HG03045 (cell line): ENCODE results near the gene ZNF800.

ENCODE experiments used
- ATAC-seq: cut with Tn5 transposase; IDR thresholded peaks from one replicate; pipeline ENCODE4 v1.9.1; 2021; ENCODE audit warnings: mild to moderate bottlenecking, moderate library complexity; ENCODE audit not compliant: unreplicated experiment

ZNF800 gene

DNA sequence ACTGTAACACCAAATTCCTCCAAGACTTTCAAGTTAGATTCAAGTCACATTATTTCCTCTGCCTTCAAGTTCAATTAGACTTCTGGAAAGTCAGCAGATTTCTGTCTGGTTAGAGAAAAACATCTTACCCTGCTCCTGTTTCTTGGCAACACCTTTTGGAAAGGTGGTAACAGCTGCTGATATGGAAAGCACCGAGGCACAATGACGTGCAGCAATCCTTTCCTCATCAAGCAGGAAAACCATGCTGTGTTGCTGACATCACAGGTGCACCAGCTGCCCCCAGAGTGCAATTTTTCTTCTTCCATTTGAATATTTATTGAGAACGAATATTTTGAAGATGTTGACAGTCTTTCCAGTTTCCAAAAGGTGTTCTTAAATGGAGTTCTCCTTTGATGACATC is 41.9 kb downstream of the ZNF800 start:
- ATAC-seq, result no peak

DNA sequence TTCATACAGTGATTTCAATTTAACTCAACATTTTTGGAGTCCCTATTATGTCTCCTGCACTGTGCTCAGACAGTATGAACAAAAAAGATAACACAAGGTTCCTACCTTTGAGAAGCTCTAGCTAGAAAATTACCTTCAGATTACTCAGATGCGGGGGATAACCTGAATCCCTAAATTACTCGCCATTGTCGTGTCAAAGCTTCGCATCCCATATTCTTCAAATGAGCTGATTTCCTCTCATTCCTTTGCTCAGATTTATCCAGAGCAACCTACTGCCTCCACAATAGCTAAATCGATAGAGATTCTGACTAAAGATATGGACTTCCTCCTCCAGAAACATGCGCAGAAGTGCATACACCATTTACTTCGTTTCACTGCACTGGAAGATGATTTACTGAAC is 42.6 kb downstream of the ZNF800 start:
- no peak for ATAC-seq

GRCh38 chr7:127348247-127348631 is 44.3 kb downstream of the ZNF800 start:
- no peak for ATAC-seq

DNA sequence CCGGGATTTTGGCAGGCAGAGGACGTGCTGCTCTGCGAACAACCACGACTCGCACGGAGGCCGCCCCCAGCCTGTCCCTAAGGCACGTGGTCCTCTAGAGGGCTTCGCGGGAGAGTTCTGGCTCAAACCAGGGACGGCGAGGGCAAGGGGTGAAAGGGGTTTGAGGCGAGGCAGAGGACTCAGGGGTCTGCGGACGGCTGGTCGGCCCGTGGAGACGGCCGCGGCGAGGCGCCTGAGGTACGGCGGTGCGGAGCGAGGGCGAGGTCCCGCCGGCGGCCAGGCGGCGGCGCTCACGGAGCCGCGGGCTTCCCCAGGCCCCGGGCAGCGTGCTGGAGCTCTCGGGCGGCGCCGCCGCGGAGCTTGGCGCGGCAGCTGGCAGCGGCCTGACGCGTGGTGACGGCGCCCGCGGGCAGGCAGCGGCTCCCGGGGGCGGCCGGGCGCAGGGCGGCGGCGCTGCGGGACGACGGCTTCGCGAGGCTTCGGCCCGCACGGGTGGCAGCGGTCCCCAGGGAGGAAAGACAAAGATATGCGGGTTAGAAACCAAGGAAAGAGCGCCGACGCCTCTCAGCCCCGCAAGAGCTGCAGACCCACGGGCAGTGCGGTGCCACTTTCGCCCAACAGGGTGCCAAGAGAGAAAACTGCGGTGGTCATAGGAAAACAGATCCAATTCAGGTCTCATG is 44.8 kb downstream of the ZNF800 start:
- ATAC-seq, result peak; percentile 97

DNA sequence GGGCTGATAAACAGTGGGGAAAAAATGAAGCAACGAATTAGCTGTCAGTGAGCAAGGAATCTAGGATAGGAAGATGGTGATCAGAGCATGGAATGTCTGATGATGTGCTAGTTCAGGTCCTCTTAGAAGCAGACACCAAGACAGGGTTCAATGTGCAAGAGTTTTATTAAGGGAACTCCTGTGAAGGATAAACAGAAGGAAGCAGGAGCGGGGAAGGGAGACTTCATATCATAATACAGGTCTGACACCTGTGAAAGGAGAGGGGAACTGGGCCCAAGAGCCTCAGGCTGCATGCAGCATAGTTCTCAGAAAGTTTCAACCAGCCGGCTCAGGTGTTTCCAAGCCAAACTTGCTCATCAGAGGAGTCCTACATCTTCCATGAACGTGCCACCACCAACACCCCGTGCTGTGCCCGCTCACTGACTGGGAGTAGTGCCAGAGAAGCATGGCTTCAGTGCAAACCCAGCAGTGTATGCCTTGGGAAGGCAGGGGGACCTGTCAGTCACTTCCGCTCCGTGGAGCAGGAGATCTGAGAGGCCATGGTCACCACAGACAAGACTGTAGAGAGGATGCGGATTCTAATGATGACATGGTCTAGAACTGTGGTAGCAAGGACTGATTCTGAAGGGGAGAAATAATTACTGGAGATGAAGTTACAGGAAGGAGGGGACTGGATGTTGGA is 45.8 kb downstream of the ZNF800 start:
- no peak for ATAC-seq

DNA sequence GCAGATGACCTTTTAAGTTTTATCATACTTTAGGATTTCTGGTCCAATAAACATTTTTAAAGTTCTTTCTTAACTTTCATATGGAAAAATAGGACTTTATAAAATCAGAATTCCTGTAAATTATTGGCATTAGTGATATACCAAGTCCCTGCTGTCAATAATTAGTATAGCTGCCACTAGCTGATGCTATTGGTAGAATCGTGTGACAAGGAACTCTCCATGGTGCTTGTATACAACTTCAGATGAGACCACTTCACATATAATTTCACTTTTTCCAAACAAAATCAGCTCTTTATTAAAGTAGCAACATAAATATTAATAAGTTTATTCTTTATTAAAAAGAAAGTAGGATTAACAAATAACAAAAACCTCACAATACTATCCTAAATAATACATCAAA is 49.9 kb downstream of the ZNF800 start:
- no peak for ATAC-seq

- no peak for ATAC-seq
Measured at GRCh38 chr7:127338122-127338521, 54.4 kb downstream of the ZNF800 start.

GRCh38 chr7:127337581-127337980 is 54.9 kb downstream of the ZNF800 start:
- no peak for ATAC-seq

DNA sequence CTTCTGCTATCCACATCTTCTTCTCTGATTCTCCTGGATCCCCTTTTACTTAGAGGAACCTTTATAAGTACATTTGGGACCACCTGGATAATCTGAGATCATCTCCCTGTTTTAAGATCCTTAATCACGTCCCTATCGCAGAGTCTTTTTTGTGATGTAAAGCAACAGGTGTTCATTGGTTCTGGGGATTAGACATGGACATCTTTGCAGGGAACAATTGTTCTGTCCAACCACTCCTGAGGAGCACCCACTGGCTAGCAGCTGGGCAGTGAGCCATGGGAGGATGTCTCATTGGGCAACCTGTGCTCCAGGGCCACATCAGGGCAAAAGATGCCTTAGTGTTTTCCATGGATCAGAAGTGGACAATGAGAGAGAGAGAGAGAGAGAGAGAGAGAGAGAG is 56.0 kb downstream of the ZNF800 start:
- no peak for ATAC-seq

- no peak for ATAC-seq
Measured at GRCh38 chr7:127332880-127333279, 59.6 kb downstream of the ZNF800 start.

- no peak for ATAC-seq
Measured at GRCh38 chr7:127330070-127330469, 62.4 kb downstream of the ZNF800 start.

GRCh38 chr7:127322832-127323493 is 69.5 kb downstream of the ZNF800 start:
- ATAC-seq, result no peak

GRCh38 chr7:127322351-127322750 is 70.2 kb downstream of the ZNF800 start:
- no peak for ATAC-seq

DNA sequence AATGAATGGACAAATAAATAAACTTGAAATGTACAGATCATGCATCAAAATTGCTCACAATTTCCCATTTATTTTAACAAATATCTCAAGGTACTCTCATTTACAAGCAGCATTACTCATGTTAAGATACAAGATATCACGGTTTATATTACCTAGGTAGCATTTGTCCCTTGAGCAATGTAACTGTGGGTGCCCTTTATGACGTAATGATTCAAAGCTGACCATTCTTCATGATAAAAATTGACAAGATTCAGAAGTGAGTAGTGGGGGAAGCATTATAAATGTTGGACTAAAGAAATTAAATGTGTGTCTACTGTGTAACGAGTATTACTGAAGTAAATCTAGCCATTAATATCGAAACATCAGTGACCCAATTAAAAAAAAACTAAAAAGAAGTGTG is 71.5 kb downstream of the ZNF800 start:
- ATAC-seq, result no peak
